H1 (cell line): ENCODE measurements around the gene ANXA6. TPM values are rescaled to one million over a fixed set of nuclear protein-coding genes. Genes with fewer than 3 reads are reported as not detected.

Experiments
- CTCF ChIA-PET: fragments of 300-600 bp; sonication (Branson Sonifier 250); formaldehyde crosslinking; loops from one replicate; lab custom pipeline; 2021; ENCODE audit not compliant: partially characterized antibody; lab: Charles Lee
- POLR2A ChIA-PET: fragments of 300-600 bp; sonication (Branson Sonifier 250); formaldehyde crosslinking; loops from one replicate; lab custom pipeline; 2021; ENCODE audit warnings: inconsistent platforms; ENCODE audit not compliant: partially characterized antibody; lab: Charles Lee
- DNase-seq, 2 experiments: peaks; one replicate each; pipeline versions ENCODE4 v3.0.0 to v3.0.0-alpha.2; 2010 to 2022; ENCODE audit warnings: low spot score in 2 of 2, low read depth in 1 of 2, mixed read lengths in 1 of 2
- FAIRE-seq: peaks from 2 replicates; lab custom pipeline; 2011; peaks lifted over from hg19 to GRCh38; lab: Jason Lieb, UNC
- H2AFZ ChIP-seq: 2 replicates; pipeline ENCODE4 v1.8.1; 2012; ENCODE audit warnings: low read length, inconsistent platforms
- H2AK5ac ChIP-seq: 2 replicates; pipeline ENCODE4 v1.6.1; 2013; ENCODE audit warnings: low read depth, low read length
- H2BK120ac ChIP-seq: replicated peaks from 2 replicates; pipeline ENCODE3; 2013; ENCODE audit warnings: low read depth, low read length, inconsistent platforms
- H2BK12ac ChIP-seq: 2 replicates; pipeline ENCODE4 v1.6.1; 2013; ENCODE audit warnings: low read depth, low read length
- H2BK15ac ChIP-seq: 2 replicates; pipeline ENCODE4 v1.6.1; 2013; ENCODE audit warnings: low read length
- H2BK20ac ChIP-seq: 2 replicates; pipeline ENCODE4 v1.6.1; 2013; ENCODE audit warnings: low read length
- H2BK5ac ChIP-seq: 2 replicates; pipeline ENCODE4 v1.6.1; 2013; ENCODE audit warnings: low read depth, low read length
- H3K14ac ChIP-seq: 2 replicates; pipeline ENCODE4 v1.6.1; 2013; ENCODE audit warnings: inconsistent platforms; ENCODE audit not compliant: insufficient read length
- H3K18ac ChIP-seq: 2 replicates; pipeline ENCODE4 v1.6.1; 2013; ENCODE audit warnings: low read length; ENCODE audit errors: extremely low read depth
- H3K23ac ChIP-seq: 2 replicates; pipeline ENCODE4 v1.6.1; 2013; ENCODE audit warnings: inconsistent platforms; ENCODE audit not compliant: insufficient read length
- H3K23me2 ChIP-seq: 2 replicates; pipeline ENCODE4 v1.6.1; 2013; ENCODE audit warnings: low read depth, low read length
- H3K27ac ChIP-seq: 2 replicates; pipeline ENCODE4 v1.6.1; 2011; ENCODE audit warnings: low read depth, low read length, inconsistent platforms
- H3K27me3 ChIP-seq, 4 experiments: replicated peaks in 1 of 4; 1 replicate in 1 of 4; 2 replicates in 3 of 4; pipeline versions ENCODE4 v1.6.1 to v1.8.1; 2011 to 2013; ENCODE audit warnings: low read length in 3 of 4, mild to moderate bottlenecking in 3 of 4, inconsistent platforms in 2 of 4, mixed read lengths in 2 of 4, moderate library complexity in 1 of 4; ENCODE audit not compliant: control insufficient read depth in 3 of 4, insufficient read depth in 3 of 4; ENCODE audit errors: extremely low read depth in 1 of 4
- H3K36me3 ChIP-seq, 4 experiments: 2 replicates each; pipeline versions ENCODE4 v1.6.1 to v1.8.1; 2011 to 2013; ENCODE audit warnings: mild to moderate bottlenecking in 4 of 4, low read length in 3 of 4, moderate library complexity in 2 of 4, control low read depth in 1 of 4, inconsistent platforms in 1 of 4; ENCODE audit not compliant: insufficient read depth in 4 of 4, control insufficient read depth in 2 of 4
- H3K4ac ChIP-seq: replicated peaks from 2 replicates; pipeline ENCODE3; 2013; ENCODE audit warnings: low read length, low read depth, mixed read lengths, inconsistent platforms; ENCODE audit not compliant: insufficient read length
- H3K4me1 ChIP-seq, 4 experiments: replicated peaks in 1 of 4; 1 replicate in 1 of 4; 2 replicates in 3 of 4; pipeline versions ENCODE4 v1.6.1 to v1.8.1; 2011 to 2013; ENCODE audit warnings: low read length in 3 of 4, inconsistent platforms in 2 of 4, mixed read lengths in 1 of 4; ENCODE audit not compliant: insufficient read depth in 4 of 4, control insufficient read depth in 3 of 4
- H3K4me2 ChIP-seq, 2 experiments: 2 replicates each; pipeline versions ENCODE4 v1.6.1 to v1.8.1; 2011 to 2013; ENCODE audit warnings: low read depth in 2 of 2, low read length in 2 of 2, control low read depth in 1 of 2, inconsistent platforms in 1 of 2, mild to moderate bottlenecking in 1 of 2; ENCODE audit not compliant: insufficient read depth in 1 of 2
- H3K4me3 ChIP-seq, 4 experiments: fragments of 200-600, 300-600 bp in 1 of 4; sonication (generic), shearing (Covaris generic), sonication (Bioruptor Twin) in 1 of 4; 2 replicates each; pipeline versions ENCODE4 v1.5.1 to v1.8.1; 2011 to 2016; ENCODE audit warnings: low read length in 4 of 4, low read depth in 3 of 4, control low read depth in 2 of 4, inconsistent platforms in 2 of 4, mild to moderate bottlenecking in 2 of 4, mixed read lengths in 1 of 4, moderate library complexity in 1 of 4; ENCODE audit not compliant: insufficient read depth in 2 of 4; ENCODE audit errors: extremely low read depth in 1 of 4
- H3K56ac ChIP-seq: replicated peaks from 2 replicates; pipeline ENCODE3; 2013; ENCODE audit warnings: low read depth, mild to moderate bottlenecking, mixed read lengths, low read length, inconsistent platforms; ENCODE audit not compliant: insufficient read length
- H3K79me1 ChIP-seq: 2 replicates; pipeline ENCODE4 v1.6.1; 2013; ENCODE audit warnings: low read depth, low read length, control low read depth
- H3K79me2 ChIP-seq, 2 experiments: 2 replicates each; pipeline versions ENCODE4 v1.6.1 to v1.8.1; 2012 to 2013; ENCODE audit warnings: low read length in 2 of 2, mild to moderate bottlenecking in 2 of 2, inconsistent platforms in 1 of 2; ENCODE audit not compliant: insufficient read depth in 2 of 2, control insufficient read depth in 1 of 2
- H3K9ac ChIP-seq, 4 experiments: replicated peaks in 1 of 4; 1 replicate in 1 of 4; 2 replicates in 3 of 4; pipeline versions ENCODE4 v1.6.1 to v1.8.1; 2011 to 2013; ENCODE audit warnings: low read depth in 3 of 4, low read length in 3 of 4, control low read depth in 2 of 4, mild to moderate bottlenecking in 2 of 4, moderate library complexity in 2 of 4, inconsistent platforms in 1 of 4; ENCODE audit errors: extremely low read depth in 1 of 4
- H3K9me3 ChIP-seq, 2 experiments: 2 replicates each; pipeline versions ENCODE4 v1.6.1 to v1.8.1; 2012 to 2013; ENCODE audit warnings: mild to moderate bottlenecking in 2 of 2, moderate library complexity in 2 of 2, control low read depth in 1 of 2, inconsistent platforms in 1 of 2, low read depth in 1 of 2, low read length in 1 of 2, mixed read lengths in 1 of 2; ENCODE audit not compliant: insufficient read depth in 2 of 2
- H4K20me1 ChIP-seq, 2 experiments: replicated peaks in 1 of 2; 2 replicates each; pipeline versions ENCODE3 to v1.8.1; 2011 to 2013; ENCODE audit warnings: inconsistent platforms in 2 of 2, low read length in 2 of 2, mild to moderate bottlenecking in 1 of 2; ENCODE audit not compliant: insufficient read depth in 2 of 2, control insufficient read depth in 1 of 2
- H4K5ac ChIP-seq: 2 replicates; pipeline ENCODE4 v1.6.1; 2013; ENCODE audit warnings: low read length, low read depth, mixed read lengths, inconsistent platforms; ENCODE audit not compliant: insufficient read length
- H4K8ac ChIP-seq: 2 replicates; pipeline ENCODE4 v1.8.0; 2013; ENCODE audit warnings: mild to moderate bottlenecking, moderate library complexity, low read length, inconsistent platforms; ENCODE audit not compliant: insufficient read depth; ENCODE audit errors: extremely low read depth
- H4K91ac ChIP-seq: replicated peaks from 2 replicates; pipeline ENCODE3; 2013; ENCODE audit warnings: low read length, mixed read lengths, inconsistent platforms; ENCODE audit not compliant: insufficient read length
- BCL11A ChIP-seq, 2 experiments: IDR thresholded peaks; one replicate each; pipeline ENCODE4 v1.6.1; 2011; ENCODE audit warnings: low read depth in 2 of 2, low read length in 2 of 2, mild to moderate bottlenecking in 2 of 2
- CHD1 ChIP-seq: IDR thresholded peaks from 2 replicates; pipeline ENCODE4 v1.6.1; 2012; ENCODE audit warnings: low read depth, low read length, improper control_type of control experiment
- TAF1 ChIP-seq: IDR thresholded peaks from 2 replicates; pipeline ENCODE4 v1.6.1; 2011; ENCODE audit warnings: mild to moderate bottlenecking, low read depth, low read length
- WGBS, 2 experiments: shearing (Covaris generic) in 1 of 2; methylation state at CpG; one replicate each; pipeline versions ENCODE4 v1.1.6 to v1.1.7; 2013 to 2015; ENCODE audit warnings: low lambda C conversion rate in 2 of 2, mixed read lengths in 2 of 2, inconsistent platforms in 1 of 2, low coverage in 1 of 2, missing lambda C conversion rate in 1 of 2; ENCODE audit not compliant: insufficient replicate concordance in 2 of 2, insufficient coverage in 1 of 2, insufficient read length in 1 of 2; ENCODE audit errors: extremely low coverage in 1 of 2, missing lambda C conversion rate in 1 of 2; 5-methylcytosine and 5-hydroxymethylcytosine counted together
- polyA plus RNA-seq, 7 experiments: library from polyadenylated mRNA; depleted of rRNA in 3 of 7; stranded (reverse) in 5 of 7; unstranded in 2 of 7; fragments of >200 nt in 5 of 7; fragments of 200-250 nt in 2 of 7; gene quantifications; 1 replicate in 5 of 7; 2 replicates in 1 of 7; 4 replicates in 1 of 7; pipeline versions ENCODE4 v1.2.1 to v1.2.3, GENCODE V29; 2011 to 2013; ENCODE audit warnings: missing spikeins in 2 of 7, mixed read lengths in 2 of 7
- total RNA-seq: library from RNA; stranded (reverse); fragmentation: NEBNext Ultra II Directional; extraction: Animal tissue kit (Norgen Biotek cat#: 25700); gene quantifications from 2 replicates; pipeline ENCODE4 v1.2.1, GENCODE V29; 2021

Gene ANXA6
- total and polyA plus RNA-seq, 2 of the 8 experiments (the other 6 are each of a cell fraction or from before 2014, with no cell fraction given): 61.3 to 78.6 TPM

- Histone ChIP-seq H3K56ac (no peak overlapping the region), H3K4me2 (no peak overlapping the region), H3K23ac (no peak overlapping the region), H3K36me3 (no peaks in the 10 kb centered on the region; a peak in 1 of 8 replicates), H2BK15ac (no peak overlapping the region), H2BK5ac (no peak overlapping the region), H3K4me3 (no peak overlapping the region), H2AFZ (no peak overlapping the region), H3K9me3 (no peaks in the 10 kb centered on the region), H3K9ac (no peak overlapping the region), H4K91ac (no peak overlapping the region), H3K27ac (no peak overlapping the region), H2BK20ac (no peak overlapping the region), H3K4me1 (peaks cover 0 to 4% (median 0%) of the 10 kb centered on the region in 4 experiments; a peak in 1 of 7 replicates), H4K5ac (no peak overlapping the region), H3K79me2 (no peaks in the 10 kb centered on the region), H3K18ac (no peak overlapping the region), H4K20me1 (no peaks in the 10 kb centered on the region), H2BK120ac (no peak overlapping the region), H4K8ac (no peak overlapping the region), H2BK12ac (no peak overlapping the region), H3K79me1 (no peaks in the 10 kb centered on the region), H3K4ac (no peak overlapping the region), H3K14ac (no peak overlapping the region), H2AK5ac (no peak overlapping the region), H3K27me3 (no peaks in the 10 kb centered on the region), H3K23me2 (no peaks in the 10 kb centered on the region)
- no peak for TF ChIP-seq TAF1
- TF ChIP-seq CHD1: no peak
- TF ChIP-seq BCL11A (IDR thresholded peaks at IDR 0.05; ENCODE audit: low read depth in 2 of 2, low read length in 2 of 2): no peak
- ChIA-PET POLR2A (interaction anchor here (1.1 kb wide), 1 partner anchor 9 kb away, joined by 3 read pairs; no protein-coding TSS in a partner anchor), CTCF (interaction anchor here (1.2 to 1.7 kb wide), 2 partner anchors 14 to 26 kb away, joined by 3 to 7 read pairs; no protein-coding TSS in a partner anchor)
- FAIRE-seq (no peak), DNase-seq (no peak)
- 95% methylated on average over 4 of the region's 4 CpGs; no CpG with 5 or more reads in 1 of the 2 experiments for WGBS, 2 experiments
These were observed 21.9 kb upstream of the ANXA6 start for GRCh38 chr5:151179489-151179840.
